Measurements from ENCODE around the gene UBR3.

UBR3 gene

GRCh38 chr2:169798397-169798717, 28.9 kb upstream of the UBR3 start:
- H2AFZ ChIP-seq (ENCODE audit: low read depth, low read length), result peak overlapping the region; percentile 59
- peak overlapping the region; percentile 86; the same call in 1 of the 2 replicates for H3K27ac ChIP-seq (ENCODE audit: low read length)
- H3K4me1 ChIP-seq (ENCODE audit: low read length), result peaks cover 24% of the 10 kb centered on the region
- H3K4me3 ChIP-seq (ENCODE audit: low read length), result peak overlapping the region; percentile 85
- no peaks in the 10 kb centered on the region for H4K20me1 ChIP-seq (ENCODE audit: insufficient read depth, low read length)
- H3K79me2 ChIP-seq (ENCODE audit: low read length), result peaks cover 46% of the 10 kb centered on the region
- TF ChIP-seq EZH2phosphoT487 (IDR thresholded peaks at IDR 0.05; ENCODE audit: low read depth) (no peak), CTCF (IDR thresholded peaks at IDR 0.05; ENCODE audit: low read depth, low read length) (no peak)
- H3K36me3 ChIP-seq (replicated peaks; ENCODE audit: low read depth, low read length), result peaks cover 5% of the 10 kb centered on the region
- H3K4me2 ChIP-seq (ENCODE audit: low read length), result peak overlapping the region; percentile 66
- H3K9me3 ChIP-seq (ENCODE audit: insufficient read depth, low read length), result no peaks in the 10 kb centered on the region
- peak overlapping the region; percentile 76 for H3K9ac ChIP-seq (ENCODE audit: low read length)
- no peaks in the 10 kb centered on the region for H3K27me3 ChIP-seq (ENCODE audit: low read depth, low read length)

- Histone ChIP-seq H3K4me3 (ENCODE audit: low read length) (peak within 1 kb of the TSS; percentile 85), H4K20me1 (ENCODE audit: insufficient read depth, low read length) (no peaks in the 10 kb centered on the region), H3K4me2 (ENCODE audit: low read length) (peak within 1 kb of the TSS; percentile 74), H3K4me1 (ENCODE audit: low read length) (peaks cover 24% of the 10 kb centered on the region), H3K79me2 (ENCODE audit: low read length) (peaks cover 52% of the 10 kb centered on the region), H3K9me3 (ENCODE audit: insufficient read depth, low read length) (no peaks in the 10 kb centered on the region), H3K9ac (ENCODE audit: low read length) (peak within 1 kb of the TSS; percentile 76), H2AFZ (ENCODE audit: low read depth, low read length) (peak within 1 kb of the TSS; percentile 59), H3K36me3 (replicated peaks; ENCODE audit: low read depth, low read length) (peaks cover 5% of the 10 kb centered on the region), H3K27me3 (ENCODE audit: low read depth, low read length) (no peaks in the 10 kb centered on the region), H3K27ac (ENCODE audit: low read length) (peak within 1 kb of the TSS; percentile 86)
- no peak for TF ChIP-seq EZH2phosphoT487 (IDR thresholded peaks at IDR 0.05; ENCODE audit: low read depth)
- no peak for TF ChIP-seq CTCF (IDR thresholded peaks at IDR 0.05; ENCODE audit: low read depth, low read length)
Observed at GRCh38 chr2:169798718-169799592, 28.3 kb upstream of the UBR3 start, which contains the start of gene SSB. TSS of gene SSB (plus strand) at chr2:169798871. CDS start at chr2:169800961, 2,090 bp downstream.

- Histone ChIP-seq H3K4me1 (ENCODE audit: low read length) (peaks cover 21% of the 10 kb centered on the region), H2AFZ (ENCODE audit: low read depth, low read length) (no peak overlapping the region), H3K9ac (ENCODE audit: low read length) (no peak overlapping the region), H3K9me3 (ENCODE audit: insufficient read depth, low read length) (no peaks in the 10 kb centered on the region), H3K36me3 (replicated peaks; ENCODE audit: low read depth, low read length) (peaks cover 13% of the 10 kb centered on the region), H3K79me2 (ENCODE audit: low read length) (peaks cover 52% of the 10 kb centered on the region), H4K20me1 (ENCODE audit: insufficient read depth, low read length) (no peaks in the 10 kb centered on the region), H3K27me3 (ENCODE audit: low read depth, low read length) (no peaks in the 10 kb centered on the region), H3K4me2 (ENCODE audit: low read length) (no peak overlapping the region), H3K27ac (ENCODE audit: low read length) (no peak overlapping the region), H3K4me3 (ENCODE audit: low read length) (no peak overlapping the region)
- no peak for TF ChIP-seq CTCF (IDR thresholded peaks at IDR 0.05; ENCODE audit: low read depth, low read length)
- no peak for TF ChIP-seq EZH2phosphoT487 (IDR thresholded peaks at IDR 0.05; ENCODE audit: low read depth)
Observed at GRCh38 chr2:169803480-169803879, 23.8 kb upstream of the UBR3 start.

GRCh38 chr2:169806586-169806985, 20.7 kb upstream of the UBR3 start:
- TF ChIP-seq CTCF (IDR thresholded peaks at IDR 0.05; ENCODE audit: low read depth, low read length), result no peak
- no peak for TF ChIP-seq EZH2phosphoT487 (IDR thresholded peaks at IDR 0.05; ENCODE audit: low read depth)
- no peak overlapping the region for H2AFZ ChIP-seq (ENCODE audit: low read depth, low read length)
- no peaks in the 10 kb centered on the region for H3K9me3 ChIP-seq (ENCODE audit: insufficient read depth, low read length)
- peaks cover 11% of the 10 kb centered on the region for H3K4me1 ChIP-seq (ENCODE audit: low read length)
- no peak overlapping the region for H3K27ac ChIP-seq (ENCODE audit: low read length)
- peaks cover 20% of the 10 kb centered on the region for H3K36me3 ChIP-seq (replicated peaks; ENCODE audit: low read depth, low read length)
- H3K27me3 ChIP-seq (ENCODE audit: low read depth, low read length), result no peaks in the 10 kb centered on the region
- no peak overlapping the region for H3K4me2 ChIP-seq (ENCODE audit: low read length)
- H4K20me1 ChIP-seq (ENCODE audit: insufficient read depth, low read length), result no peaks in the 10 kb centered on the region
- no peak overlapping the region for H3K4me3 ChIP-seq (ENCODE audit: low read length)
- H3K79me2 ChIP-seq (ENCODE audit: low read length), result peaks cover 24% of the 10 kb centered on the region
- no peak overlapping the region for H3K9ac ChIP-seq (ENCODE audit: low read length)

Measured in OCI-LY3 (cell line).